22Rv1 (cell line): ENCODE measurements around the gene AADACL4.
"Not testable (repeated sequence)": the region's sequence is repeated elsewhere in the genome, so short reads cannot be mapped to it uniquely, and the experiment has no call there.

Experiments
- H3K27ac ChIP-seq: fragments of 450-650 bp; 2 replicates; pipeline ENCODE4 v1.5.1; 2017
- CTCF ChIP-seq: fragments of 450-650 bp; IDR thresholded peaks from 2 replicates; pipeline ENCODE4 v1.5.1; 2017; ENCODE audit warnings: mild to moderate bottlenecking
- ZFX ChIP-seq: fragments of 450-650 bp; IDR thresholded peaks from 2 replicates; pipeline ENCODE4 v1.6.1; 2017; ENCODE audit warnings: antibody characterized with exemption, borderline replicate concordance

Gene AADACL4

GRCh38 chr1:12654004-12654567, 10.2 kb downstream of the AADACL4 start:
- H3K27ac ChIP-seq, result no peak overlapping the region
- TF ChIP-seq ZFX (no peak), CTCF (no peak)

GRCh38 chr1:12654657-12655056, 10.8 kb downstream of the AADACL4 start:
- TF ChIP-seq CTCF (no peak), ZFX (no peak)
- no peak overlapping the region for H3K27ac ChIP-seq

- TF ChIP-seq CTCF, result no peak
- no peak for TF ChIP-seq ZFX
- no peak overlapping the region for H3K27ac ChIP-seq
These were observed 12.7 kb downstream of the AADACL4 start for GRCh38 chr1:12656575-12656974.

GRCh38 chr1:12657060-12657884, 13.4 kb downstream of the AADACL4 start:
- TF ChIP-seq CTCF (no peak), ZFX (no peak)
- H3K27ac ChIP-seq, result no peak overlapping the region

- H3K27ac ChIP-seq, result not testable (repeated sequence)
These were observed 14.1 kb downstream of the AADACL4 start for GRCh38 chr1:12657885-12658512.

GRCh38 chr1:12658531-12659453, 14.9 kb downstream of the AADACL4 start:
- H3K27ac ChIP-seq, result no peak overlapping the region
- peak; percentile 89 for TF ChIP-seq CTCF
- no peak for TF ChIP-seq ZFX

- no peak for TF ChIP-seq ZFX
- no peak for TF ChIP-seq CTCF
These were observed 17.8 kb downstream of the AADACL4 start for GRCh38 chr1:12661606-12662219.

More at GRCh38 chr1:12661606-12662219, 17.8 kb downstream of the AADACL4 start:
- H3K27ac ChIP-seq, result no peak overlapping the region
